RWPE1 (cell line): Measurements from ENCODE around the gene PLSCR5.
A peak's percentile ranks its signal among the peaks of the same experiment; 100 is the strongest.

Experiments used
- CTCF ChIA-PET: fragments of 350-600 bp; sonication (Branson Sonifier 250); formaldehyde crosslinking; extraction: SDS; loops from one replicate; lab custom pipeline; 2021; lab: Yijun Ruan, JAX
- POLR2A ChIA-PET: fragments of 400-600 bp; formaldehyde crosslinking; extraction: SDS; loops from one replicate; lab custom pipeline; 2020; ENCODE audit warnings: antibody characterized with exemption; ENCODE audit not compliant: low non-redundant PET; lab: Yijun Ruan, JAX
- DNase-seq: peaks from one replicate; pipeline ENCODE4 v3.0.0; 2012; ENCODE audit warnings: low spot score
- H3K27ac ChIP-seq: fragments of 450-650 bp; 2 replicates; pipeline ENCODE4 v1.5.1; 2017
- CTCF ChIP-seq: fragments of 450-650 bp; conservative IDR thresholded peaks from 2 replicates; pipeline ENCODE4 v1.5.1; 2017; ENCODE audit warnings: low read depth, mild to moderate bottlenecking

The PLSCR5 gene

GRCh38 chr3:146638718-146639117 lies 33.6 kb upstream of the PLSCR5 start:
- H3K27ac ChIP-seq, result no peak overlapping the region
- DNase-seq, result no peak
- ChIA-PET CTCF (interaction anchor here (0.6 to 1.5 kb wide), 7 partner anchors 20 to 1946 kb away, joined by 3 to 7 read pairs (median 5); no protein-coding TSS in a partner anchor), POLR2A (no interaction called here)
- TF ChIP-seq CTCF, result peak; percentile 54; the same call in 1 of the 2 replicates

GRCh38 chr3:146637871-146638270 lies 32.7 kb upstream of the PLSCR5 start:
- CTCF ChIA-PET, result interaction anchor here (0.6 to 1.5 kb wide), 5 partner anchors 19 to 424 kb away, joined by 3 to 7 read pairs (median 5); no protein-coding TSS in a partner anchor
- no peak for TF ChIP-seq CTCF
- no peak overlapping the region for H3K27ac ChIP-seq
- POLR2A ChIA-PET, result no interaction called here
- DNase-seq, result no peak

- no peak for DNase-seq
- ChIA-PET CTCF (no interaction called here), POLR2A (no interaction called here)
- TF ChIP-seq CTCF, result no peak
- H3K27ac ChIP-seq, result no peak overlapping the region
These were observed 31.7 kb upstream of the PLSCR5 start for GRCh38 chr3:146636881-146637280.

GRCh38 chr3:146634346-146634745 lies 29.2 kb upstream of the PLSCR5 start:
- ChIA-PET POLR2A (no interaction called here), CTCF (no interaction called here)
- no peak for DNase-seq
- no peak overlapping the region for H3K27ac ChIP-seq
- TF ChIP-seq CTCF, result no peak

GRCh38 chr3:146628671-146629070 lies 23.5 kb upstream of the PLSCR5 start:
- TF ChIP-seq CTCF, result no peak
- POLR2A ChIA-PET, result no interaction called here
- no peak overlapping the region for H3K27ac ChIP-seq
- CTCF ChIA-PET, result interaction anchor here (0.7 kb wide), 1 partner anchor 12 kb away, joined by 3 read pairs; no protein-coding TSS in a partner anchor
- DNase-seq, result no peak

GRCh38 chr3:146626403-146627122 lies 21.4 kb upstream of the PLSCR5 start:
- POLR2A ChIA-PET, result no interaction called here
- CTCF ChIA-PET, result no interaction called here

More at GRCh38 chr3:146626403-146627122, 21.4 kb upstream of the PLSCR5 start:
- DNase-seq, result no peak
- TF ChIP-seq CTCF, result no peak
- H3K27ac ChIP-seq, result no peak overlapping the region
